Stimulated activated naive CD4-positive, alpha-beta T cell (primary cell): ENCODE results near the gene CKLF.

Source experiments
- DNase-seq, 6 experiments: peaks; one replicate each; lab custom pipeline; 2025; lab: John Stamatoyannopoulos, UW

The CKLF gene

DNA sequence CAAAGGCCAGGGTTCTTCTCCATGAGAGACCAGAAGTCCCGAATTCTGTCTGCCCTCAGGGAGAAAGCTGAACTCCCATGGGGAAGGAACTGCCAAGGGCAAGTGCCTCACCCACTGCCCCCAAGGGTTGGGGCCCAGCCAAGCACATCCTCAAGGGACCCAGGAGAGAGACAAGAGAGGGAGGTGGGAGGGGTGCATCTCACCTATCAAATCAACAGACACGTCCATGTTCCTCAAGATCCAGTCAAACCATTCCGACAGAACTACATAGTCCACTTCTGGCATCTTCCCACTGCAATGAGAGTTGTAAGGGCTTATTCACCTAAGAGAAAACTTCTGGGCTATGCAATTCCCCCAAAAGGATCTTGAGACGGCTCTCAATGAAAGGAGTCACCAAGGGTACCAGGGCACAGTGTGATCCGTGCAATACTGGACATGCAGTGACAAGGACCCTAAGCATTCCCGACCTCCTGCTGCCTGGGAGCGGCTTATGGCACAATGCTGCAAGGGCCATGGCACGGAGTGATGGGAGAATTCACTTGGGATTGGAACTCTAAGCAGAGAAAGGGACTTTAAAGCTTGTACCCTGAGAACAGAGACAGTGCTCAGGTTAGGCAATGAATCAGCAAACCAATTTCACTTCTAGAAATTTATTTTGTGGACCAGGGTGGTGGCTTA is 34.7 kb upstream of the CKLF start:
- DNase-seq, result no peak

DNA sequence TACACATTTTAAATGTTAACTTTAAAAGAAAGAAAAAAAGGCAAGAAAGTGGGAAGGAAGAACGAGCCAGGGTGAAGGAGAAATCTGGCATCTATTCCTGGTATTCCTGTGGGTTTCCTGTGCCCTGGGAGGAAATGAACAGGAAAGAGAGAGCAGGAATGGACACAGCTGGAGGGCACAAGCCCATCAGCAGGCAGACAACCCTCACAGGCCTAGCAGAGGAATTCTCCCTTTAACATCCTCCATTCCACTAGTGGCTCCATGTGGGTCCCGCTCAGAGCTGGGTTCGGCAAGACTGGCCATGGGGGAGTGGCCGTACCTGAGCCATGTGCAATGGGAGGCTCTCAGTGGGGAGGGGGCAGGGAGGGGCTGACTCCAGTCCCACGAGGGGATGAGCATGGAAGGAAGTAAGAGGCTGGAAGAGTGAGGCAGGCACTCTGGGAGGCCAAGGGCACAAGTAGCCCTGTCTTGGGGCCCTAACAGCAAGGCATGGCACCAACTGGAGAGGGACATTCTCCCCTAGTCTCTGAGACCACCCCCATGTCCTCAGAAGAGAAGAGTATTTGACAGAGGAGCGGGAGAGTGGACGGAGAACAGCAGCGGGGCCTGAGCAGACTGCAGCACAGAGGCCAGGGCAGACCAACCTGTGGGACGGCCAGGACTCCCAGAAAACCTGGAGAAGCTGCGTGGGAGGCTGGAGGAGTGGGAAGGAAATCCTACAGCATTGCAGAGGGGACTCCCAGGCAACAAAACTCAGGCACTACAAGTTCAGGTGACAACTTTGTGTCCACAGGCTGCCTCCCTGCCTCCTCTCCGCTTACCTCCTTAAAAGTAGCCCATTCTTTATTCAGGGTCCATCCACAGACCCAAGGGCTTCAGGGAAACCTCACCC is 32.6 kb upstream of the CKLF start:
- no peak for DNase-seq

DNA sequence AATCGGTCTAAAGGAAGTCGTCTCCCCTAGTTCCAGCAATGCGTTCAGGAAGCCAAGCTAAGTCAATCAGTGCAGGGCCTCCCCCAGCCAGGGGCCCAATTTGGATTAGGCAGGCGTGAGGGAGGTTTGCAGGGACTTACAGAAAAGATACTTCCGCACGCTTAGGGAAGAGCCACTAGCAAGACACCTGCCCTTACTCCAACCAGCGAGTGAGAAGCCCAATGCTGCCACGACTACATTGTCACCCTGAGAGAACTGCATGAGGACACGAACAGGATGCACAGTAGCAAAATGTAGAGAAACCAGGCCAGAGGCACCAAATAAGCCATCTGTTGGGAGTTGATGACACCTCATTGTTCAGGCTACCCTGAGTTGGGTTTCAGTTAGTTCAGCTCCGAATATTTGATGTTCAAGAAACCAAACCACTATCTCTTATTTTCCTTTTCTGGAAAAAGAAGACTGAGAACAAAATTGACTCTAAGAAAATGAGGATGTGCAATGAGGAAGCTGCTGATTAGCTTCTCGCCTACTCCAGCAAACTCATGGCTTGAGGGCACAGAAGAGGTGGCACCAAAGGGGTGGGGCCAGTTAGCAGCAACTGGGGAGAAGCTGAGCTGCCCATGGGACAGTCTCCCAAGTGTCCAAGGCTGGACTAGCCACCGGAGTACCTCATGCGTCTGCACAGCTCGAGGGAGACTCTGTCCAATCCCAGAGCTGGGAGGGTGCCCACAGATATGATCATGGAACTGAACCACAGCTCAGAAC is 31.8 kb upstream of the CKLF start:
- no peak for DNase-seq

DNA sequence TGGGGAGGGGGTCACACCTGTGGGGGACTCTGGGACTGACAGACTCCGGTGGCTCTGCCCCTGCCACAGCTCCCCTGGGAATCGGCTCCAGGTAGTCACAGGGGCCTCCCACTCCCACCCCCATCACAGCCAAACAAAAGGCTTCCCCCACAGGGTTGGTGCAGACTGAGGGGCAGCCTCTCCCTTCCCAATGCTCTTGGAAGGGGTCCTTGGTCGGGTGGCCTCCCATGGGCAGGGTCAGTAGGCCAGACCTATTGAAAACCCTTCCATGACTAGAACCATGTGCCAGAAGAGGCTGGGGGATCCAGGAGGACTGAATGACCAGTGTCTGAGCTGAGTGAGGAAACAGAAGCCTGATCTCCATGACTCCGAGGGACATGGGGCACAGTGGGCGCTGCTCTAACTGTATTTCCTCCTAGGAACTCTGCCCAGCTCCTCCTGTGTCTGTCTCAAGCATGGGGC is 31.1 kb upstream of the CKLF start:
- no peak for DNase-seq

DNA sequence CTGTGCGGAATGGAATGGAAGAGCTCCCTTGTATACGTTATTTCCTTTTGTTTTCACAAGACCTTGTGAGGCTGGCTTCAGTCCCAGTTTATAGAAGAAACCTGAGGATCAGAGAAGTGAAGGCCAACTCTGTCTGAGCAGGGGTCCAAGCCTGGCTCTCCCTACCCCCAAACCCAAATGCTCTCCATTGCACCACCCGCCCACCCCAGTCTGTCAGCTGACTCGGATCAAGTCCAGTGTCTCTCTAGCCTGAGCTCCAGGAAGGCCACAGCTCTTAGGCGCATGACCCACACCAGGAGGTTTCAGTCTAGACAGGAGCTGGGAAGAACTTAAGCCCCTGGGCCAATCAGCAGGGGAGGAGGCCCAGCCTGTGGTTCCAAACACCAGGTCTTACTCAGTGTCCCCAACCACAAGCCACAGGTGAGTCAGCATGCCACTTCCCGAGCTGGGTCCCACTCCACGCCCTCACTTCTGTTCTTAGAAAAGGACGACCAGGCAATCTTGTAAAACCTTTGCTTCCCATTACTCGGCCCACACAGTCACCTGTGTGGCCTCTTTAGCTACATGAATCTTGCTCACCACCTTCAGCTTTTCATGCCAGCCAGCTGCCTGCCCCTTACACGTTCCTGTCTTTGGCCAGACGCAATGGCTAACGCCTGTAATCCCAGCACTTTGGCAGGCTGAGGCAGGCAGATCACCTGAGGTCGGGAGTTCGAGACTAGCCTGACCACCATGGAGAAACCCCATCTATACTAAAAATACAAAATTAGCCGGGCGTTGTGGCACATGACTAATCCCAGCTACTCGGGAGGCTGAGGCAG is 30.2 kb upstream of the CKLF start:
- peak; percentile 10 to 39 (median 23) for DNase-seq

DNA sequence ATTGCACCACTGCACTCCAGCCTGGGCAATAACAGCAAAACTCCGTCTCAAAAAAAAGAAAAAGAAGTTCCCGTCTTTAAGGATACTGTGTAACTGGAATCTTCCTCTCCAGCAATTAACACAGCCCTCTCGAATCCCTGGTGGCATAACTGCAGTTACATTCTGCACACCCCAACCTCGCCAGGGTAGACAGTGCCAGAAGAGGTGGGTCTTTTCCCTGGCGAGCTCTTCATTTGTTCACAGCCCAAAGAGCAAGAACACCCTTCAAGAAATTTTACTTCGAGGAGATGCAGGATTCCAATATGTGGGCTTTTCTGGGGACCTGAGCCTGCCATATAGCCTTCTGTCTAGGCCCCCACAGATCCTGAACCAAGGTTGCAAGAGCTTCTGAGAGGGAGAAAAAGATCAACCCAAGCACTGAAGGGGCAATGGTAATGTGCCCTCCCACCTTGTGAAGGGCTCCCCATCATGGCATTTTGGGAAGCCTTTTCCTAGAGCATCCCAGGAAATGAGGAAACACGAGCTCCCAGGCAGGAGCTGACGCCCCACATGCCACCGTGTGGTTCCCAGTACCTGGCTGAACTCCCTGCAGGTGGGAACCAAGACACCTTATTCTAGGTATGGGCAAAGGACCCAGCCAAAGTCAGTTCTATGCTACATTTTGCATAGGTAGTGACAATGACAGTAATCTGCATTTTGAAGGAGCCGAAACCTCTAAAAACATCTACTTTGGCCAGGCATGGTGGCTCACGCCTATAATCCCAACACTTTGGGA is 29.4 kb upstream of the CKLF start:
- no peak for DNase-seq

DNA sequence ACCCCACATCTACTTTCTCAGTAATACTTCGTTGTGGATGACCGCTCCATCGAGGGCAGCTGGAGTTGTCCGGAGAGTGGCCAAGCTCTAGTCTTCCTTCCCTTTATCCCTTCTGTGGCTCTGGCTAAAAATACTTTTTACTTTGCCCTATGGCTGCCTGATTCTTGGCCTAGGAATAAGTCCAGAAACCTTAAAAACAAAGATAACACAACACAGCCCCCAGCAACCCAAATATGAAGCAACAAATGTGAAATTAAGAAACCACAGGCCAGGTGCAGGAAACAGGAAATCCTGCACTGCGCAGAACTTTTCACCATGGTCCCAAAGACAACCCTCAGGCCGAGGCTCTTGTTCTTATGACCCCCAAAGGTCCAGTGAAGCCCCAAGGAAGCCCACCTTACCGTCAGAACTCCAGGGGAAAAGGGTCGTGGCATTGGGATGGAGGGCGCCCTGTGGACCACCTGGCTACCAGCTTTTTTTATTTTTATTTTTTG is 28.5 kb upstream of the CKLF start:
- peak in 3 of 6 experiments; percentile 56 to 67 (median 60) for DNase-seq

DNA sequence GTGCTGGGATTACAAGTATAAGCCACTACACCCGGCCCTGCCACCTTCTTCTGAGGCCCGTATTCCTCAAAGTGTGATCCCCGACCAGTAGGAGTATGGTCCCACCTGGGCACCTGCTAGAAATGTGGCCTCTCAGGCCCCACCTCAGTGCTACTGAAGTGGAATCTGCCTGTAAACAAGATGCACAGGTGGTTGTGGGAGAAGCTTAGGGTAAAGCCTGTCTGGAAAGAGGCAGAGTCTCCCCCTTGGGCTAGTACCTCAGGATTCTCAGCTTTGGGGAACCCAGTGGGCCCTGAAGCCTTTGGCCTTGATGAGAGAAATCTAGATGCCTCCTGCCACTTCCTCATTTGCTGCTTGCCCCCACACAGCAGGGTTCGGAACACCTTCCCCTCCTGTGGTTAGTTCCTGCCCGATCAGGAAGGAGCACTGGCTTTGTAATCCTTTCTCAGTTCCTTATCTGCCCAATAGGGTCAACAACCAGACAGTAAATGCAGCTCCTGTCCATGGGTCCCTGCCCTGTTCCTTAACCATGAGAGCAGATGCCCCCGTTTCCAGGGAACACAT is 27.7 kb upstream of the CKLF start:
- DNase-seq, result peak in 1 of 6 experiments; percentile 20

DNA sequence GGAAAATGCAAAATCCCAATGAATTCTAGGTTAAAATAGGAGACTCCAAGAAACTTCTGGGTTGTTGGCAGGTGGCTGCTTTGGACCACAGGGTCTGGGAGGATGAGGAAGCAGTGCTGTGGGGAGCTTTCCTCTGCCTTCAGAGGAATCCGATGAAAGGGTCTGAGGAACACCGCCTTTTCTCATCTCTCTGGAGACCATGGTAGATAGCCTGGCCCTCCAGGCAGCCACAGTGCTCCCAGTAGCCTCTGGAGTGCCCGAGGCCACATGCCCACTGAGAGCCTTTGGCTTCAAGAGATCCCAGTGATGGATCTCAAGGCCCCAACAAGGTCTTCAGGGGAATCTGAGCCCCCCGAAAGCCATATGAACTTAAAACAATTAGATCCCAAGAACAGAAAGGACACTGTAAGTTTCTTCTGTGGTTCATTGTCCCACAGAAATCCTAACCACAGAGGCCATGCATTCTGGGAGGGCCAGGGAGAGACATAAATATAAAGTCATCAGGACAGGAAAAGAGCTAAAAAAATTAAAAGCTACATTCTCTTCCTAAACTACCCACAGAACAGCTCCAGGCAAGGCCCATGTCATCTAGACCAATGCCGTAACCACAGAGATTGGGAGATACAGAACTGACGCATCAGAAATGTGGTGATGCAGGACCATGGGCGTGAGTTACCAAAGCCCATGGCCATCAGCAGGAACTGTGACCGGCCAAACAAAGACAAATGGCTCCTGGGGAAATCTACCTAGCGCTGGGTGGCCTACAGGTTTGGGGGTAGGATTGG is 26.8 kb upstream of the CKLF start:
- DNase-seq, result no peak

DNA sequence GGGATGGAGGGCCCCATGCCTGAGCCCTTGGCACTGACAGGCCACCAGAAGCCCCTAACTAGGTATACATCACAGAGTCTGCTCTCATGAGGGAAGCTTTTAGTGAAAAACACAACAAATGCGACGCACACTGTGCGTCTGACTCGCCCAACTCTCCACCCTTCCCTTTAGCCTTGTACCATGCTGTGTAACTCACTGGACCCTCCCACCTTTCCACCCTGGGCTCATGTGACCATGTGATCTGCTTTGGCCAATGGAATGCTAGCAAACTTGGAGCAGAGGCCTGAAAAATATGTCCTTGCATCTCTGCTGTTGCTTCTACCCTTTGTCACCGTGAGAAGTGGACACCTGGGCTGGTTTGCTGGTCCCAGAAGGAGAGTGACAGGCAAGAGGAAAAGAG is 24.1 kb upstream of the CKLF start:
- no peak for DNase-seq

DNA sequence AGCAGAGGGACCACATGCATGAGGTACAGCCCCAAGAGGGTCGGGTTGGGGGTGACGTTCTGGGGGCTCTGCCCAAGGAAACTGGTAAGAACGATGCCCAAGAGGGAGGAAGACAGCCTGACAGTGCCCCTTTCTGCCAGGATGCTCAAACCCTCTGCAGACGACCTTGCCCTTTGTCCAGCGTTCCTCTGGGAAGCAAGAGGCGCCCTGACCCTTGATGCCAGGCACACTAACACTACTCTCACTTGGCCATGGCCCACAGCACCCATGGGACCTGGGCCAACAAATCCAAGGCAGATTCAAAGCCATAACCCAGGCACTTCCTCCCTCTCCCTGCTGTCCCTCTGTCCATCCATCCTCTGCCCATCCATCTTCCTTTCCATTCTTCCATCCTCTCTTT is 22.9 kb upstream of the CKLF start:
- no peak for DNase-seq

DNA sequence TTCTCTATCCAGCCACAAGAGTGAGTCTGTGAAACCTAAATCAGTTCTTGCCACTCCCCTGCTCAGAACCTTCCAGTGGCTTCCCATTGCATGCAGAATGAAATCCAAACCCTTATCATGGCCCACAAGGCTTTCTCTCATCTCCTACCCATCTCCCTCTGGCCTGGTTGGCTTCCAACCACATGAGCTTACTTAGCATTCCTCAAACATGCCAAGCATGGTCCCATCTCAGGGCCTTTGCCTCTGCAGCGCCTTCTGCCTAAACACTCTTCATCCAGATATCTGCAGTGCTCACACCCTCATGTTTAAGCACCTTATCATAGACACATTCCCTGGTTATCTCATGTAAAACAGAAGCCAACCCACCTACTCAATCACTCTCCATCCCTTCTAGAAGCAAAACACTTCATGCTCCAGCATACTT is 18.0 kb upstream of the CKLF start:
- DNase-seq, result no peak

DNA sequence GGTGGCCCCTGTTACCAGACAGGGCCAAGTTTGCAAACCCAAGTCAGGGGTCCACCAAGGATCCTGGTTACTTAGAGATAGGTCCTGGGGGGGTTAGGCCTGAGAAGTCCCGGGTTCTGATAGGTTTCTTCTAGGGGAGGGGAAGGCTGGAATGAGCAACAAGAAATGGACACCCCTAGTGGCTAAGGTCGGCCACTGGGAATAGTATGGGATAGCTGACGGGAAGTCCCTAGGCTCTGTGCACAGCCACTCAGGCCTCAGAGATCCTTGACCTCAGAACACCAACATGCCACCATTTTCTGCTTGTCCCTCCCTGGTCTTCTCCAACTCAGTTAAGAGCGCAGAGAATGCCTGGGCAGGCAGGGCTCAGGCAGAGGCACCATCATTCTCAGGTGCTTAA is 15.9 kb upstream of the CKLF start:
- DNase-seq, result no peak

DNA sequence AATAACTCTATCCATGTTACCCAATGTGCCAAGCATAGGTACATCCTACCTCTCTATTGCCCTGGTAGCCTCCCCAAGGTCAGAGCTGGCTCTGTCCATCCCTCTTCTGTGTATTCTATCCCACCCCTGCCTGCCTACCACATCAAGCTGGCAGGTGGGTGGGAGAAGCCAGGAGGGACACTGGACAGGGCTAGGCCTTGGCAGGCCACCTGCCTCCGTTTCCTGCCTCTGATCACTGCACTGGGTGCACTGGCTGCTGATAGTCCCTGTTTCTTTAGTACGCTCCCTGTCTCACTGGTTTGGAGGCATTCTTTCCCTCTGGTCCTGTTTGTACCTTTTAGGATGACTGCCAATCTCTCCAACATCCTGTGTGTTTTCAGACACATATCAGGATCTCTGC is 15.1 kb upstream of the CKLF start:
- DNase-seq, result no peak

DNA sequence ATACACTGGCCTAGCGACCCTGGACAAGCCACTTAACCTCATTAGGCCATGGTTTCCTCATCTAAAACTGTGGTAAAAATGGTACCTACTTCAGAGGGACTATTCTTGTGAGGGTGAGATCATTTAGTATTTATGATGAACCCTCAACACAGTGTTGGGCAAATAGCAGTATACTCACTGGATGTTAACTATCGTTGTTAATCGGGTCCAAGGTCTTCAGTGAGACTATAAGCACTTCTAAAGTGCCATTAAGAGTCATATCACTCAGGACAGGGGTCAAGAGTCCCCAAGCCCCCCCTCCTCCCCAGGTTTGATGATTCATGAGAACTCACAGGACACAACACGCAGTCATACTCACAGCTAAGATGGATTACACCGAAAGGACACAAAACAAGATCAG is 13.5 kb upstream of the CKLF start:
- DNase-seq, result no peak

DNA sequence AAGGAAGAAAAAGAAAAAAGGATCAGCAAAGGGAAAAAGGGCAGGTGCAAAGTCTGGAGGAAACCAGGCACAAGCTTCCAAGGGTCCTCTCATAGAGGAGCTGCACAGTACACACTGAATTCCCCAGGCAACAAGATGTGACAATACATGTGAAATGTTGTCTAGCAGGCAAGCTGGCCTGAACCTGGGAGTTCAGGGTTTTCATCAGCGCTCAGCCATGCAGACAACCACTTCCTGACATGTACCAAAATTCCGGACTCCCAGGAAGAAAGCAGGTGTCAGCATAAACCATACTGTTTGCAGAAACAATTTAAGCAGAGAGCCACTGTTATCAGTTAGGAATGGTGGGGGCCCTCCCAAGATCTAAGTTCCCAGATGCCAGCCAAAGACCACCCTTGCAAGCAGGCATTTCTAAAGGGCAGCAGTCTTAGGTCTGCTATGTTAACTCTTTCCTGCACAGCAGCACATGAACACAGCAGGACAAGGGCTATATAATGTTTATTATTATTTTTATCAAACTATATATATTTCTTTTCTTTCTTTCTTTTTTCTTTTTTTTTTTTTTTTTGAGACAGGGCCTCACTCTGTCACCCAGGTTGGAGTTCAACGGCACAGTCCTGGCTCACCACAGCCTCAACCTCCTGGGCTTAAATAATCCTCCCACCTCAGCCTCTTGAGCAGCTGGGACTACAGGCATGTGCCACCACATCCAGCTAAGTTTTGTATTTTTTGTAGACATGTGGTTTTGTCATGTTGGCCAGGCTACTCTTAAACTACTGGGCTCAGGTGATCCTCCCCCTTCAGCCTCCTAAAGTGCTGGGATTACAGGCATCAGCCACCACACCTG is 12.5 kb upstream of the CKLF start:
- no peak for DNase-seq

DNA sequence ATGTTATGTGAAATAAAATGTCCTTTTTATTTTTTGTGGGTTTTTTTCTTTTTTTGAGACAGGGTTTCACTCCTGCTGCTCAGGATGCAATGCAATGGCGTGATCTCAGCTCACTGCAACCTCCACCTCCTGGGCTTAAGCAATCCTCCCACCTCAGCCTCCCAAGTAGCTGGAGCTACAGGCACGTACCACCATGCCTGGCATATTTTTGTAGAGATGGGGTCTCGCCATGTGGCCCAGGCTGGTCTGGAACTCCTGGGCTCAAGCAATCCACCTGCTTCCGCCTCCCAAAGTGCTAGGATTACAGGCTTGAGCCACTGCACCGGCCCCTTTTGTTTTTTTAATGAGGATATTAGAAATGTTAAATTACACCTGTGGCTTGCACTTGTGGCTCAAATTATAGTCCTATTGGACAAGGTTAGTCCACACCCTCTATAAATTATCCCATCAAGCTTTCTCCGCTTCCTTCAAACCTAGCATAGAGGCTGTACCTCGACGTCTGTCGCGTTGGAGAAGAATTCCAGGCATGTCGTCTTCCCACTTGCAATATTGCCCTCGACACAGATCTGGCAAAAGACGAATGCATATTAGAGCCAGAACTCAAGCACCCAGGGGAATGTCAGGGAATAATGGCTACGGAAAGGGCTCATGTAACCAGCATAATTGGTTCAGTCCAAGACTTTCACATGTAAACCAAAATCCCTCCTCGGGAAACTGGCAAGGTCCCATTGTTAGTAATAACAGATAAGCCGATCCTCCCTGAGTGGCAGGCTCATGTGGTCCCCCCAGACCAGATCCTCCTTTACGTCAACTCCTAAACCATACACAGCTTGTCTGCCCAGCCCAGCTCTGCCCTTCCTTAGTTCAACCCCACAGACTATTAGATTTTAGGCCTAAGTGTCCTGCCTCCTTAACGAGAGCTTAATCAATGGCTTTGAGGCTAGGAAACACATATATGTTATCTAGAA is 10.7 kb upstream of the CKLF start:
- DNase-seq, result no peak
